Measurements from ENCODE around the gene DCXR.

The DCXR gene

DNA sequence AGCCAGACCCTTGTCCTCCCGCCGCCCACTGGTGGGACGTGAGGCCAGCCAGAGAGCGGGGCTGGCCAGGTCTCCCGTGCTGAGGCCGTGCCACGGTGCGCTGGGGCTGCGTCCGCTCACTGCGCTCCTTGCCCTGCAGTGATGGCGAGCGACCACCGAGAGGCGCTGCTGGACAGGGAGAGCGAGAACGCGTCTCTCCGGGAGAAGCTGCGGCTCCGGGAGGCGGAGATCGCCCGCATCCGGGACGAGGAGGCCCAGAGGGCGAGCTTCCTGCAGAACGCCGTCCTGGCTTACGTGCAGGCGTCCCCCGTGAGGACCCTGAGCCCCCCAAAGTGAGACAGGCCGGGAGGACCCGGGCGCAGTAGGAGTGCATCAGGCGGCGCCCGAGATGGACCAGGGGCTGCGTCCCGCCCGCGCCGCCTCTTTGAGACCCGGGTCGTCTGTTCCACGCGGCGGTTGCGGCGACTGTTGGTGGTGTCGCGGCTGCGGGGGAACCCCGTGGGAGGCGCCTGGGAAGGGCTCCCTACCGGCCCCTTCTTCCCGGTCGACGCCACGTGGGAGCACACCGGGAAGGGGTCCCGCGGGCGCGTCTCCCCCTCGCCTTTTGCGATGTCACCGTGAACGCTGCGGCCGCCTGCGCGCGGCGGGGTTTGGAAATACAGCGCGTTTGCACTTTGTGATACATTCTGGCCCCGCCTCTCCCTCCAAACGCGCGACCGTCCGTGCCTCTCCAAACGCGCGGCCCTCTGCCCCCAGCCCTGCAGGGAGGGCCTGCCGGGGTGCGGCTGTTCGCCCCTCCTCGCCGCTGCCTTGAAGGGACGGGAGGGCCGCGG lies 6.8 kb downstream of the DCXR start:
- Mint-ChIP-seq H3K4me3 (peak overlapping the region; percentile 74), H3K9me3 (no peaks in the 10 kb centered on the region), H3K27ac (peak overlapping the region; percentile 74), H3K27me3 (no peaks in the 10 kb centered on the region), H3K4me1 (ENCODE audit: low read depth) (peaks cover 18% of the 10 kb centered on the region), H3K36me3 (ENCODE audit: low read depth) (peaks cover 42% of the 10 kb centered on the region)
- DNase-seq: peak; percentile 87

DNA sequence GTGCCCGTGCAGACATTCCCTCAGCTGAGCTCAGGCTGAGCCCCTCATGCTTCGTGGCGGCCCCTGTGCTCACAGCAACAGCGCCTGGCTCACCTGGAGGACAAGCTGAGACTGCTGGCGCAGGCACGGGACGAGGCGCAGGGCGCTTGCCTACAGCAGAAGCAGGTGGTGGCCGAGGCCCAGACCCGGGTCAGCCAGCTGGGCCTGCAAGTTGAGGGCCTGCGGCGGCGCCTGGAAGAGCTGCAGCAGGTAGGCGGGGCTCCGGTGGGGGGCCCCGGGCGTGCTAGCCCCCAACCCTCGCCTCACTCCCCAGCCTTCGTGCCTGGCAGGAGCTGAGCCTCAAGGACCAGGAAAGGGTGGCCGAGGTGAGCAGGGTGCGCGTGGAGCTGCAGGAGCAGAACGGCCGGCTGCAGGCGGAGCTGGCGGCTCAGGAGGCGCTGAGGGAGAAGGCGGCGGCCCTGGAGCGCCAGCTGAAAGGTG lies 7.5 kb downstream of the DCXR start:
- no peak overlapping the region for H3K27ac Mint-ChIP-seq
- no peak overlapping the region for H3K4me3 Mint-ChIP-seq

DNA sequence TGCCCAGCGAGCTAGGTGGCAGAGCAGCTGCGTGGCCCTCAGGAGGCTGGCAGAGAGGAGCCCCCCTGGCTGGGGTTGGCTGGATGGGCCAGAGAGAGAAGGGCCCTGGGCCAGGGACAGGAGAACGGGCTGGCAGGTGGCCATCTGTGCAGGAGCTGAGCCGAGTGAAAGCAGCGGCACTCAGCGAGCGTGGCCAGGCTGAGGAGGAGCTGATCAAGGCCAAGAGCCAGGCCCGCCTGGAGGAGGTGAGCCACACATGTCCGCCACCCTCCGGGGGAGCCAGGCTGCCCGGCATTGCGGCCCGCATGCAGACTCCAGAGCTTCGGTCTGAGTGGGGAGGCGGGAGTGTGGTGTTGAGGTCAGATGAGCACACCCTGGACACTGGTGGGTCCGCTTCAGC lies 8.1 kb downstream of the DCXR start:
- no peak for DNase-seq
- Mint-ChIP-seq H3K27ac (peak overlapping the region; percentile 16), H3K4me3 (no peak overlapping the region), H3K27me3 (no peaks in the 10 kb centered on the region), H3K9me3 (no peaks in the 10 kb centered on the region), H3K36me3 (ENCODE audit: low read depth) (peaks cover 34% of the 10 kb centered on the region), H3K4me1 (ENCODE audit: low read depth) (peaks cover 11% of the 10 kb centered on the region)

More for the DNA sequence above, 7.5 kb downstream of the DCXR start:
- DNase-seq: no peak
- Mint-ChIP-seq H3K9me3 (no peaks in the 10 kb centered on the region), H3K27me3 (no peaks in the 10 kb centered on the region), H3K4me1 (ENCODE audit: low read depth) (peaks cover 11% of the 10 kb centered on the region), H3K36me3 (ENCODE audit: low read depth) (peaks cover 38% of the 10 kb centered on the region)

DNA sequence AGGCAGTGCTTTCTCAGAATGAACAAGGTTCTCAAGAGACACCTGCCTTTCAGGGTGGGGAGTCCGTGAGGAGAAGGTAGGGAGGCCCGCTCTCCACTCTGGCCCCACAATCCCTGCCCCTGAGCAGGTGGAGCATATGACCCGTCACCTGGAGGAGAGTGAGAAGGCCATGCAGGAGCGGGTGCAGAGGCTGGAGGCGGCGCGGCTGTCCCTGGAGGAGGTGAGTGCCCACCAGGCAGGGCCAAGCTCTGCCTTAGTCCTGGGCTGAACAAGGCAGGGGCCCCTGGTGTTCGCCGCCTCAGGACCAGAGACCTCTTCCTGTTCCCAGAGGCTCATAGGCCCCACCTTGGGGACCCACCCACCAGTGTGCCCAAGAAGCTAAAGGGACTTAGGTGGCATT lies 8.5 kb downstream of the DCXR start:
- Mint-ChIP-seq H3K4me3 (no peak overlapping the region), H3K27me3 (no peaks in the 10 kb centered on the region), H3K36me3 (ENCODE audit: low read depth) (peaks cover 33% of the 10 kb centered on the region), H3K9me3 (no peaks in the 10 kb centered on the region), H3K27ac (no peak overlapping the region), H3K4me1 (ENCODE audit: low read depth) (peaks cover 15% of the 10 kb centered on the region)
- DNase-seq: no peak

DNA sequence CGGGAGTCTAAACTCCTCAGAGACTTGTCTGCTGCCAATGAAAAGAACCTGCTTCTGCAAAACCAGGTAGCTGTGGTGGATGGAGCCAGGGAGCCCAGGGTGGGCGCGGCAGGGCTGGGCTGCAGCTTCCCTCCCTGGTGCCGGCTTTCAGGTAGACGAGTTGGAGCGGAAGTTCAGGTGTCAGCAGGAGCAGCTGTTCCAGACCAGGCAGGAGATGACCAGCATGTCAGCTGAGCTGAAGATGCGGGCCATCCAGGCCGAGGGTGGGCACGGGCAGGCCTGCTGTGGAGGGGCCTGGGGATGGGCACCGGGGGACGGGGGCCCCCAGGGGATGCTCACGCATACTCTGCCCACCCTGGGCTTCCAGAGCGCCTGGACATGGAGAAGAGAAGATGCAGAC lies 9.3 kb downstream of the DCXR start:
- DNase-seq: no peak
- H3K36me3 Mint-ChIP-seq (ENCODE audit: low read depth): peaks cover 36% of the 10 kb centered on the region
- H3K4me3 Mint-ChIP-seq: no peak overlapping the region
- H3K27me3 Mint-ChIP-seq: no peaks in the 10 kb centered on the region
- H3K9me3 Mint-ChIP-seq: no peaks in the 10 kb centered on the region
- peaks cover 18% of the 10 kb centered on the region for H3K4me1 Mint-ChIP-seq (ENCODE audit: low read depth)
- H3K27ac Mint-ChIP-seq: no peak overlapping the region

DNA sequence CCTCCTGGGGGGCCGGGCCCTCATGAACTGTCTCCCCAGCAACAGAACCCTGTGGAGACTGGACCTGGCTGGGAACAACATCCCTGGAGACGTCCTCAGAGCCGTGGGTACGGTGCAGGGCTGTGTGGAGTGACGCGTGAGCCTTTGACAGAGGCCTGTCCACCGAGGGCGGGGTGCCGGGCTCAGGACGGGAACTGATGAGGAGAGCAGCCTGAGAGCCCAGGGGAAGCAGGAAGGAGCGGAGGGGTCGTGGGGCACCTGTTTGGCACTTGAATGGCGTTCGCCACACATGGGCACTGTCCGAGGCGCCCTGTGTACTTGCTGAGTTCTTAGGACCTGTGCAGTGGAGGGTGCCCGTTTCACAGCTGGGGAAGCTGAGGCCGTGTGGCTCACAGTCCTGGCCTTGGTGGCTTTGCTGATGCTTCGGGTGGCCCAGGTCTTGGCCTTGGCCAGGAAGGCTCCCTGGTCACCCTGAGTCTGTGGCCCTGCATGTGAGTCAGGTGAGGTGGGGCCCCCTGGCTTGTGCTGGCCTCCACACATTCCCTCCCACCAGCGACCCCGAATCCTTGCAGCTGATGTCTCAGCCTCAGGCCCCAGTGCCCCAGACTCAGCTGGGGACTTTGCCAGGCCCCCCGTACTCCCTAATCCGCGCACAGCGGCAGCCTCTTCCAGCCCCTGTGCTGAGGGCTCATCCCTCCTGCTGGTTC lies 11.9 kb downstream of the DCXR start:
- Mint-ChIP-seq H3K4me3 (no peak overlapping the region), H3K9me3 (no peaks in the 10 kb centered on the region), H3K27me3 (no peaks in the 10 kb centered on the region), H3K27ac (no peak overlapping the region), H3K4me1 (ENCODE audit: low read depth) (peaks cover 29% of the 10 kb centered on the region), H3K36me3 (ENCODE audit: low read depth) (peaks cover 48% of the 10 kb centered on the region)
- DNase-seq: no peak

DNA sequence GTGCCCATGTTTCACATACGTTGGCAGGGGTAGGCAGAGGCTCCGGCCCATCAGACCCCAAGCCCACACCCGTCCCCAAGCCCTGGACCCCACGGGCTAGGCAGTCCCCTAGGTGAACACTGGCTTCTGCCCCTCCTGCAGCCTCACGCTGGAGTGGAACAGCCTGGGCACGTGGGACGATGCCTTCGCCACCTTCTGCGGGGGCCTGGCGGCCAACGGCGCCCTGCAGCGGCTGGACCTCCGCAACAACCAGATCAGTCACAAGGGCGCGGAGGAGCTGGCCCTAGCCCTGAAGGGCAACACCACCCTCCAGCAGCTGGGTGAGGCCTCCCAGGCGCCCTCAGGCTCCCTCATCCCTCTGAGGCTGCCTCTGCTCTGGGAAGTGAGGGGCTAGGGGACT lies 12.6 kb downstream of the DCXR start:
- Mint-ChIP-seq H3K36me3 (ENCODE audit: low read depth) (peaks cover 52% of the 10 kb centered on the region), H3K27me3 (no peaks in the 10 kb centered on the region), H3K27ac (no peak overlapping the region), H3K4me1 (ENCODE audit: low read depth) (peaks cover 29% of the 10 kb centered on the region), H3K4me3 (peak overlapping the region; percentile 83), H3K9me3 (no peaks in the 10 kb centered on the region)
- DNase-seq: no peak

DNA sequence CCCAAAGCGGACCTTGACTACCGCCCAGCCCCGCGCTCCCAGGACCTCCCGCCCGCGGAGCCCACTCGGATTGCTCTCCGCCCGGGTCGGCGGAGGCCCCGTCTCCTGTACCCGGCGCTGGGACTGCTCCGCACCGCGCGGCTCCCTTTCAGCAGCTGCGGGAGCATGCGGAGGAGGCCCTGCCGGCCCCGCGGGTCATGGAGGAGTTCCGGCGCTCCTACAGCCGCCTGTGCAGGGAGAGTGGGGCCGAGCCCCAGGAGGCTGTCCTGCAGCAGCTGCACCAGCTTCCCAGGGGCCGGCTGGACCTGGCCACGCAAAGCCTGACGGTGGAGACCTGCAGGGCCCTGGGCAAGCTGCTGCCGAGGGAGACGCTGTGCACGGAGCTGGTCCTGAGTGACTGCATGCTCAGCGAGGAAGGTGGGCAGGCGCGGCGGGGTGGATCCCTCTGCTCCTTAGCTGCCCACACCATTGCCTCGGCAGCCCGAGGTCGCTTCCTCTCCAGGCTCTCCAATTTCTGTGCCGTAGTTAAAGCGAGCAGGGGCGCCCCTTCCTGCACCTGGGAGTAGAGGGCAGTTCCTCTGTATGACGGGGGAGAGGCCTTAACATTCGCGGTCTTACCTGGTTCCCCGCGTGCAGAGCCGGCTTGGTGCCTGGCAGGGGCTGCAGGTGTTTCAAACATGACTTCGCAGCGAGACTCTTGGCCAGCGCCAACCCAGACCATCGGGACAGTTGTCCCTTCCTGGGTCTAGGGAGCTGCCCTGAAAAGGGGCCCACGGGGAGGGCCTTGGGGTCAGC lies 13.9 kb downstream of the DCXR start:
- Mint-ChIP-seq H3K4me3 (peak overlapping the region; percentile 83), H3K36me3 (ENCODE audit: low read depth) (peaks cover 47% of the 10 kb centered on the region), H3K9me3 (no peaks in the 10 kb centered on the region), H3K4me1 (ENCODE audit: low read depth) (peaks cover 25% of the 10 kb centered on the region), H3K27me3 (no peaks in the 10 kb centered on the region), H3K27ac (peak overlapping the region; percentile 40)
- DNase-seq: peak; percentile 66

DNA sequence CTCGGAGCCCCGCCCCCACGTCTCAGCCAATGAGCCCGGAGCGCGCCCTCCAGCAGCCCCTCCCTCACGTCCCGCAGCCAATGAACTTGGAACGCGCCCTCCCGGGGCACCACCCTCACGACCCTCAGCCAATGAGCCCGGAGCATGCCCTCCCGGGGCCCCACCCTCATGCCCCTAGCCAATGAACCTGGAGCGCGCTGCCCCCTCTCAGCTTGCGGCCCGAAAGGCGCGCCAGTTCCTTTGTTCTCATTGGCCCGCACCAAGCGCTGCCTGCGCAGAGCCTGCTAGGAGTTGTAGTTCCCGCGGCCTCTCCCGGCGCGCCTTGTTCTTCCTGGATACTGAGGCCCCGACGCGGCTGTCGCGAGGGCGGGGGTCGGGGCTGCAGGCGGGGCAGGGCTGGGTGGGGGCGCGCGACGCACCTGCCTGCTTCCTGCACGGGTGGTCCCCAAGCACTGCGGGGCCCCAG lies 14.5 kb downstream of the DCXR start, which contains the start of gene LRRC45:
Gene LRRC45, plus strand, starts transcription at position 325 of the 466 bp plus-strand sequence. CDS start 339 bp downstream, outside the sequence.
- no peaks in the 10 kb centered on the region for H3K9me3 Mint-ChIP-seq

DNA sequence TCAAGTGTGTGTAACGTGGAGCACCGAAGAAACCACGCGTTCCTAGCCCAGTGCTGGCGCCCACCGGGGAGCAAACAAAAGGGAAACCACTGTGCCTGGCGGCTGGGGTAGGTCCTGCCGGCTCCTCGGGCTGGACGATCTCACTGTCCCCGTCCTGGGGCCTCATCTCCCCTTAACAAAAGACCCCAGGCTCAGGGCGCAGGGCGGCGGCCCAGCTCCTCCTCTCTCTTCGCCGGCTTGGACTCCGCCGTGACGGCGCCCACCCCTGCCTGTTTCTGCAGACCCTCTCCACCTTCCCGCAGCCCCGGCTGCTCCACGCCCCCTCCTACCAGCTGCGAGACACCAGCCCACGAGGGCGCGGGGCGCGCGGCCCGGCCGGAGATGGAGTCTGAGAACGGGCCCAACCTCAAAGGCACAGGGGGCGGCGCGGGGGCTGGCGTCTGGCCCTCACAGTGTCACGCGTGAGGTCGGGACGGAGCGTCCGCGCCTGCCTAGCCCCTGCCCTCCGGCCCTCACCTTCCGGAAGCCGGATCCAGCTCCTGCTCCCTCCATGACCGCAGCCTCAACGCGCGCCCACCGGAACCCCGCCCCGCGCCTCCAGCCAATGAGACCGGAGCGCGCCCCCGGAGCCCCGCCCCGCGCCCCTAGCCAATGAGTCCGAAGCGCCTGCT lies 15.1 kb downstream of the DCXR start, which contains the start of gene CENPX:
Gene CENPX, minus strand, starts transcription at position 569 of the 671 bp plus-strand sequence. Its CDS starts 17 bp downstream, at position 552.
- no peak for DNase-seq
- Mint-ChIP-seq H3K9me3 (no peaks in the 10 kb centered on the region), H3K27me3 (no peaks in the 10 kb centered on the region), H3K36me3 (ENCODE audit: low read depth) (peaks cover 48% of the 10 kb centered on the region), H3K4me1 (ENCODE audit: low read depth) (peaks cover 25% of the 10 kb centered on the region), H3K4me3 (peak within 1 kb of the TSS; percentile 90), H3K27ac (peak within 1 kb of the TSS; percentile 87)

More for the DNA sequence above, 14.5 kb downstream of the DCXR start, which contains the start of gene LRRC45:
- Mint-ChIP-seq H3K4me3 (peak within 1 kb of the TSS; percentile 90), H3K36me3 (ENCODE audit: low read depth) (peaks cover 49% of the 10 kb centered on the region), H3K27ac (peak within 1 kb of the TSS; percentile 87), H3K4me1 (ENCODE audit: low read depth) (peaks cover 25% of the 10 kb centered on the region), H3K27me3 (no peaks in the 10 kb centered on the region)
- DNase-seq: peak; percentile 99

DNA sequence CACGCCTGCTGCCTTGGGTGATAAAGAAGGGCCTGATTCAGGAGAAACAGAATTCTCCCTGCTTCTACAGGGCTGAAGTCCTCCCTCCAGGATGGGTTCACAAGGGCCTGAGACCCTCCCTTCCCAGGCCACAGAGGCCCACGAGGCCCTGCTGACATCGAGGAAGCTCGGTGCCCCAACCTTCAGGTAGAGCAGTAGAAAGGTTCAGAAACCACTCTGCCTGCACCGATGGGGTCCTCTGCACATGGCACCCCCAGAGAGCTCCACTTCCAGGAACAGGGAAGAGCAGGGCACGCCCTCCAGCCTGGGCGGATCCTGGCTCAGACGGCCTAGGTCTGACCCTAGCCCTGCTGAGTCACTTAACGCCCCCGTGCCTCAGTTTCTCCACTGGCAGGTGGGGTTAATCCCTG lies 15.6 kb downstream of the DCXR start:
- peak; percentile 47 for DNase-seq
- Mint-ChIP-seq H3K27ac (peak overlapping the region; percentile 87), H3K27me3 (no peaks in the 10 kb centered on the region), H3K9me3 (no peaks in the 10 kb centered on the region), H3K4me1 (ENCODE audit: low read depth) (peaks cover 25% of the 10 kb centered on the region), H3K4me3 (peak overlapping the region; percentile 90), H3K36me3 (ENCODE audit: low read depth) (peaks cover 45% of the 10 kb centered on the region)

DNA sequence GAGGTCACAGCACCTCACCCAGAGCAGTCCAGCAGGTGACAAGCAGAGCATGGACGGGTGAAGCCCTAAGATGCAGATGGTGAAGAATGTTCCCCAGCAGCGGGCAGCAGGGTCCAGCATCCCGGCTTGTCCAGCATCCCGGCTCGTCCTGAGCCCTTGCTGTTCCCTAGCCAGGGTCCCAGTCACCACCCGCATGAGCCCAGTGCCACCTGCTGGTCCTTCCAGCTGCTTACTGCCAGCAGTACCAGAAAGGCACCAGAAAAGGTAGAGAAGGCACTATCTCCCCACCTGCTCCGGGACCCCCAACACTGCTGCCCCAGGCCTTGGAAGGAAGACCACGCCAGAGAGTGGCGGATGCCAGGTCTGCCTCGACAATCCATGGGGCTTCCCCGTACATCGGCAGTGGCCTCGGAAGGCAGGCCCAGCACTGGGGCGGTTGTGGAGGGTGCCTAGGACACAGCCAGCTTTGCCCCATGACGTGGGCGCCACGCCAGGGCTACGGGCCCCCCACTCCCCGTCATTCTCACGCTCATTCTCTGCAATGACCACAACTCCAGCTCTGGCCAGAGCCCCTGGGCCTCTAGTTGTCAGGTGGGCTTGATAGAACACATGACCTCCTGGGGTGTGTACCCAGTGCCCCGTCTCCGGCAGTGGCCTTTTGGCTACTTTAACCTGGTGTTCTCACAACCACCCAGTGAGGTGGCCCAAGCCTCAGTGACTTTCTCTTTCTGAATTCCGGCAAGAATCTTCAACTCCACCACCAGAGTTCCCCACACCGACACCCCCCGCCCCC lies 16.2 kb downstream of the DCXR start:
- no peaks in the 10 kb centered on the region for H3K9me3 Mint-ChIP-seq
- peaks cover 25% of the 10 kb centered on the region for H3K4me1 Mint-ChIP-seq (ENCODE audit: low read depth)
- peak; percentile 65 for DNase-seq
- H3K4me3 Mint-ChIP-seq: peak overlapping the region; percentile 90
- H3K27ac Mint-ChIP-seq: peak overlapping the region; percentile 87
- no peaks in the 10 kb centered on the region for H3K27me3 Mint-ChIP-seq
- peaks cover 45% of the 10 kb centered on the region for H3K36me3 Mint-ChIP-seq (ENCODE audit: low read depth)

DNA sequence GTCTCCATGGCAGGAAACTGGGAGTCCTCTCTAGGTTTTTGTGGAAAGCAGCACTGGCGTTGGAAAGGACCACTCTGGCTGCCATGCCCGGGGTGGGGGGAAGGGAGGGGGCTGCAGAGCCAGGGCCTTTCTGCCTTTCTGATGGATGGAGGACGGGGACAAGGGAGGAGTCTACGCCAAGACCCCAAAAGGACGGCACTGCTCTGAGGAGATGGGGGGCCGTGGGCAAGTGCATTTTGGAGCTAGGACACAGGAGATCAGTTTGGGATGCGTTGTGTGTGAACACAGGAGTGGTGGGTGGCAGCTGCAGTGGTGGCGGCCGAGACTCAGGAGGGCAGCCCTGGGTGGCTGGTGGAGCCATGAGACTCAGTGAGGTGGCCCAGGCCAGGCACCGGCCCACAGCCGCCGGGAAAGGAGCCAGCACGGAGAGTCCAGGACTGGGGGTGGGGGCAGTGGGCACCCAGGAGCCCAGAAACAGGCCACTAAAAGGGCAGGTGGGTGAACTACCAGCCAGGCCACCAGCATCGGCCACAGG lies 16.9 kb downstream of the DCXR start:
- no peaks in the 10 kb centered on the region for H3K9me3 Mint-ChIP-seq
- no peak for DNase-seq
- H3K27me3 Mint-ChIP-seq: no peaks in the 10 kb centered on the region
- peaks cover 40% of the 10 kb centered on the region for H3K36me3 Mint-ChIP-seq (ENCODE audit: low read depth)
- H3K4me1 Mint-ChIP-seq (ENCODE audit: low read depth): peaks cover 25% of the 10 kb centered on the region
- H3K27ac Mint-ChIP-seq: peak overlapping the region; percentile 26
- H3K4me3 Mint-ChIP-seq: peak overlapping the region; percentile 90

Measured in activated T-cell treated with anti-CD3 and anti-CD28 coated beads, Interleukin-2, amount 50 U/mL, for 24 hours (primary cell).